Measurements from ENCODE around the gene SUSD2. TPM values are rescaled to one million over a fixed set of nuclear protein-coding genes. Genes with fewer than 3 reads are reported as not detected.

Gene SUSD2
- polyA plus RNA-seq, 1 experiment: 0.63 TPM

DNA sequence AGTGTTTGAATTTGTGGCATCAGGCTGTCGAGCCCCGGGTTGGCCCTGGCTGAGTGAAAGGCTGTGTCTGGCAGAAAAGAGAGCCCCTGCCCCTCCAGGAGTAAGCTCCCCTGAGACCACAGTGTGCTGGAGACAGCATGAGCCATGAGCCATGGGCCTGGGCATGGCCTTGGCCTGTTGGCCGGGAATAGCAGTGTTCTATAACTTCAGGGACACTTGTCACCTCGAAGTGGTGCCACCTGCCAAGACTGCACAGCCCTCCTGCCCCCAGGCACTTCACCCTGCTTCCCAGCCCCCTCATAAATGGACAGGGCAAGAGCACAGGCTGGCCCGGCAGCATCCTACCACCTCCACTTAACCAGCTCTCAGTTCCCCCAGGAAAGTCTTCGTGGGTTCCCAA lies 20.7 kb upstream of the SUSD2 start:
- H3K9me3 ChIP-seq (ENCODE audit: control insufficient read depth, insufficient read depth, low read length): no peaks in the 10 kb centered on the region; the same call in 1 of the 2 replicates
- H3K27me3 ChIP-seq (ENCODE audit: control insufficient read depth, insufficient read depth, low read length): no peaks in the 10 kb centered on the region
- no peak for DNase-seq (ENCODE audit: low read depth, low spot score)
- CTCF ChIA-PET: interaction anchor here (1.0 to 1.1 kb wide), 2 partner anchors 14 to 53 kb away, joined by 3 to 4 read pairs; no protein-coding TSS in a partner anchor
- no peak overlapping the region for H3K27ac ChIP-seq (ENCODE audit: low read depth, low read length)
- H3K4me3 ChIP-seq (ENCODE audit: low read depth, low read length): no peak overlapping the region
- TF ChIP-seq, protein P1, sequence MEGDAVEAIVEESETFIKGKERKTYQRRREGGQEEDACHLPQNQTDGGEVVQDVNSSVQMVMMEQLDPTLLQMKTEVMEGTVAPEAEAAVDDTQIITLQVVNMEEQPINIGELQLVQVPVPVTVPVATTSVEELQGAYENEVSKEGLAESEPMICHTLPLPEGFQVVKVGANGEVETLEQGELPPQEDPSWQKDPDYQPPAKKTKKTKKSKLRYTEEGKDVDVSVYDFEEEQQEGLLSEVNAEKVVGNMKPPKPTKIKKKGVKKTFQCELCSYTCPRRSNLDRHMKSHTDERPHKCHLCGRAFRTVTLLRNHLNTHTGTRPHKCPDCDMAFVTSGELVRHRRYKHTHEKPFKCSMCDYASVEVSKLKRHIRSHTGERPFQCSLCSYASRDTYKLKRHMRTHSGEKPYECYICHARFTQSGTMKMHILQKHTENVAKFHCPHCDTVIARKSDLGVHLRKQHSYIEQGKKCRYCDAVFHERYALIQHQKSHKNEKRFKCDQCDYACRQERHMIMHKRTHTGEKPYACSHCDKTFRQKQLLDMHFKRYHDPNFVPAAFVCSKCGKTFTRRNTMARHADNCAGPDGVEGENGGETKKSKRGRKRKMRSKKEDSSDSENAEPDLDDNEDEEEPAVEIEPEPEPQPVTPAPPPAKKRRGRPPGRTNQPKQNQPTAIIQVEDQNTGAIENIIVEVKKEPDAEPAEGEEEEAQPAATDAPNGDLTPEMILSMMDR (IDR thresholded peaks at IDR 0.05; ENCODE audit: low read depth, low read length): no peak
- POLR2A ChIA-PET: no interaction called here

DNA sequence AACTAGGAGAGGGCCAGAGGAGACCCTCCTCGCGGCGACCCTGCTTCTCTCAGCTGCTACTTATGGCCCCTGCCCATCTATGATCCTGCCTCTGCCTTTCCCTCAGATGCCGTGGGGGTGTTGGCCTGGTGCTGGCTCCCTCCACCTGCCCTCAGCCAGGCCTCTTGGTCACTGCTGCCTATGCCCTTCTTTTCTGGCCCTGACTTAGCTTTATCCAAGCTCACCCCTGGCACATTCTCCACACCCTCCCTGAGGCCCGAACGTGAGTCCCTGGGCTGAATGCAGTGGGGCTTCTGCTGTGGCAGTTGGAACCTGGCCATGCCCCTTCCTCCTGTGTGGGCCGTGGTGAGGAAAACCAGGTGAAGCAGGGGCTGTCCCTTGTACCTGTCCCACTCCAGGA lies 19.8 kb upstream of the SUSD2 start:
- TF ChIP-seq, protein P1 (IDR thresholded peaks at IDR 0.05; ENCODE audit: low read depth, low read length): no peak
- ChIA-PET POLR2A (no interaction called here), CTCF (no interaction called here)
- H3K9me3 ChIP-seq (ENCODE audit: control insufficient read depth, insufficient read depth, low read length): no peaks in the 10 kb centered on the region; the same call in 1 of the 2 replicates
- no peak overlapping the region for H3K27ac ChIP-seq (ENCODE audit: low read depth, low read length)
- H3K27me3 ChIP-seq (ENCODE audit: control insufficient read depth, insufficient read depth, low read length): no peaks in the 10 kb centered on the region
- no peak overlapping the region for H3K4me3 ChIP-seq (ENCODE audit: low read depth, low read length)
- DNase-seq (ENCODE audit: low read depth, low spot score): no peak

DNA sequence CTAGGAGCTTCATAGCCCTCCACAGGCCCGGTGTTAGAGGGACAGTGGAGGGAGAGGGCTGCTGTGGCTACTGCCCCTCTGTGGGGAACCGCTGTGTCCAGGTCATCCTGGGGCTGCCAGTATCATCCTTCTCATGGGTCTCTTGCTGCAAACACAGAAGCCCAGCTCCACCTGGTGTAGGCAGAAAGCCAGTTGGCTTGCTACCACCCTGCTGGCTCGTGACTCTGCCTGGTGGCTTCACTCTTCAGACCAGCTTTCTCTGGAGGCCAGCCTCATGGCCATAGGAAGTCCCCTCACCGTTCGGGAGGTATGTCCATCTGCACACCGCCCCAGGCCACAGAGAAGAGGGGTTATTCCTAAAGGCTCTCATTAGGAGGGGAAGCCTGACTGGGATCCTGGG lies 19.4 kb upstream of the SUSD2 start:
- DNase-seq (ENCODE audit: low read depth, low spot score): no peak
- ChIA-PET POLR2A (no interaction called here), CTCF (no interaction called here)
- TF ChIP-seq, protein P1 (IDR thresholded peaks at IDR 0.05; ENCODE audit: low read depth, low read length): no peak
- Histone ChIP-seq H3K27ac (ENCODE audit: low read depth, low read length) (no peak overlapping the region), H3K9me3 (ENCODE audit: control insufficient read depth, insufficient read depth, low read length) (no peaks in the 10 kb centered on the region; the same call in 1 of the 2 replicates), H3K4me3 (ENCODE audit: low read depth, low read length) (no peak overlapping the region), H3K27me3 (ENCODE audit: control insufficient read depth, insufficient read depth, low read length) (no peaks in the 10 kb centered on the region)

DNA sequence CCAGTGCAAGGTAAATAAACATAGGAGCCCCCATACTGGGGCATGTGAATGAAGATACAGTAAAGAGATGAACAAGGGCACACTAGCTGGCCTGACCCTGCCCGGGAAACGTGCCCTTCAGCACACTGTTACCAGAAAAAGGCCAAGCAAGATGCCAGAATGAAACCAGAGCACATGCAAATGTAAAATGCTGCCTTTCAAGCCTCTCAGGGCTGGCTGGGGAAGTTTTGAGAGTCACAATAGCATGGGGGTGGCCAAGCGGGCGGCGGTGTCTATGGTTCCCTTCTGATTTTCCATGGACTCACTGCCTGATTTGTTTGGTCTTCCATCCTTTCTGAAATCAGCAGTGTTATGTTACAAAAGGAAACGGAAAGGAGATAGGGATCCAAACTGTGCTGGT lies 18.9 kb upstream of the SUSD2 start:
- TF ChIP-seq, protein P1 (IDR thresholded peaks at IDR 0.05; ENCODE audit: low read depth, low read length): no peak
- Histone ChIP-seq H3K9me3 (ENCODE audit: control insufficient read depth, insufficient read depth, low read length) (no peaks in the 10 kb centered on the region; the same call in 1 of the 2 replicates), H3K27ac (ENCODE audit: low read depth, low read length) (no peak overlapping the region), H3K27me3 (ENCODE audit: control insufficient read depth, insufficient read depth, low read length) (no peaks in the 10 kb centered on the region), H3K4me3 (ENCODE audit: low read depth, low read length) (no peak overlapping the region)
- POLR2A ChIA-PET: no interaction called here
- CTCF ChIA-PET: no interaction called here
- no peak for DNase-seq (ENCODE audit: low read depth, low spot score)

DNA sequence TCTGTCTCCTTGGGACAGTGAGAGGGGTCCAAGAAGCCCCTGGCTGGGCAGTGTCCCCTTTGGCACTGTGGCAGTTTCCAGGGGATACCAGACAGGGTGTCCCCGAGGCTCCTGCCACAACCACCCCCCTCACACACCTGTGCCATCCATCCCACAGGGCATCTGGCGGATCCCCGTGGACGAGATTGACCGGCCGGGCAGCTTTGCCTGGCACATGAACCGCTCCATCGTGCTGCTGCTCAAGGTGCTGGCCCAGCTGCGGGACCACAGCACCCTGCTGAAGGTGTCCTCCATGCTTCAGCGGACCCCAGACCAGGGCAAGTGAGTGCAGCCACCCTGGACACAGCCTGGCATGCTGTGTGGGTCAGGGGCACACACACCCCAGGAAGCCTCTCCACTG lies 17.0 kb upstream of the SUSD2 start:
- H3K27me3 ChIP-seq (ENCODE audit: control insufficient read depth, insufficient read depth, low read length): no peaks in the 10 kb centered on the region
- TF ChIP-seq, protein P1 (IDR thresholded peaks at IDR 0.05; ENCODE audit: low read depth, low read length): no peak
- POLR2A ChIA-PET: interaction anchor here (0.5 to 1.0 kb wide), 2 partner anchors 8 to 391 kb away, joined by 3 to 4 read pairs; no protein-coding TSS in a partner anchor
- no peak for DNase-seq (ENCODE audit: low read depth, low spot score)
- no peak overlapping the region for H3K4me3 ChIP-seq (ENCODE audit: low read depth, low read length)
- CTCF ChIA-PET: interaction anchor here (1.0 to 3.4 kb wide), 4 partner anchors 8 to 102 kb away, joined by 3 to 26 read pairs (median 13); no protein-coding TSS in a partner anchor
- no peak overlapping the region for H3K27ac ChIP-seq (ENCODE audit: low read depth, low read length)
- H3K9me3 ChIP-seq (ENCODE audit: control insufficient read depth, insufficient read depth, low read length): no peaks in the 10 kb centered on the region; the same call in 1 of the 2 replicates

Measured in AG04450 (cell line).